Tibial nerve (tissue), 3 donors: ENCODE measurements around the gene ITGA8.

Experiments
- CTCF ChIP-seq, 5 experiments: fragments of 200-600 bp in 3 of 5; fragments of 450-650 bp in 2 of 5; sonication (generic) in 3 of 5; IDR thresholded peaks; one replicate each; pipeline ENCODE4 v1.5.1; 2016 to 2019; ENCODE audit warnings: antibody characterized with exemption in 5 of 5, mild to moderate bottlenecking in 3 of 5, moderate library complexity in 2 of 5
- POLR2A ChIP-seq, 2 donors: fragments of 450-650 bp; IDR thresholded peaks; one replicate each; pipeline ENCODE4 v1.6.1; 2017; ENCODE audit warnings: antibody characterized with exemption in 2 of 2, mild to moderate bottlenecking in 2 of 2, moderate library complexity in 2 of 2

DNA sequence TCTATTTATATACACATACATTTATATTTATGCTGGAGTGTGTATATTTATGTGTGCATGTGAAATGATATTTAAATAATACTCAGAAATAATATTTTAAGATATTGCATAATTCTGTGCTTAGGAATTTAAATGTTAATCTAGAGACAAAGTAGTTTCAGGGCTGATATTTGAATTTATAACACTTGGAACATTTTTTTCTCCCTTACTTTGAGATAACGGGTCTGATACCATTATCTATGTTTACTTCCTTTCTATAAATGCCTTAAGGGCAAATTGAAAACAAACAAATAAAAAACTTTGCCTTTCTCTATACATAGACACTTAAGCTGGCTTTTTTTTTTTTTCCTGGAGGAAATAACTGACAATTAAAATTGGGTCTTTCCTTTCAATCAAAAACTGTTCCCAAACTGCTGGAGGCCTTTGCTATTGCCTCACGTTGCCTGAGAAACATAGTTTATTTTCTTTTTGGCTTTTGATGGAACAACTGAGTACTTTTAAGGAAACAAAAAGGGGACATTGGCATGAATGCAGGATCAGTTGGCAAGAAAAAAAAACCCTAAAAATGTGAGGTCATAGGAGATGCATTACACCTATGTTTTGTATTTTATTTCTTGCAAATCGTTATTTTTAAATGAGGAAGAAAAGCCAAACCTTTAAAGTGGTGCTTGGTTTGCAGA lies 98.7 kb downstream of the ITGA8 start:
- TF ChIP-seq CTCF (IDR thresholded peaks at IDR 0.05) (no peak), POLR2A (IDR thresholded peaks at IDR 0.05) (no peak)
